ENCODE data around the gene PKN1.

DNA sequence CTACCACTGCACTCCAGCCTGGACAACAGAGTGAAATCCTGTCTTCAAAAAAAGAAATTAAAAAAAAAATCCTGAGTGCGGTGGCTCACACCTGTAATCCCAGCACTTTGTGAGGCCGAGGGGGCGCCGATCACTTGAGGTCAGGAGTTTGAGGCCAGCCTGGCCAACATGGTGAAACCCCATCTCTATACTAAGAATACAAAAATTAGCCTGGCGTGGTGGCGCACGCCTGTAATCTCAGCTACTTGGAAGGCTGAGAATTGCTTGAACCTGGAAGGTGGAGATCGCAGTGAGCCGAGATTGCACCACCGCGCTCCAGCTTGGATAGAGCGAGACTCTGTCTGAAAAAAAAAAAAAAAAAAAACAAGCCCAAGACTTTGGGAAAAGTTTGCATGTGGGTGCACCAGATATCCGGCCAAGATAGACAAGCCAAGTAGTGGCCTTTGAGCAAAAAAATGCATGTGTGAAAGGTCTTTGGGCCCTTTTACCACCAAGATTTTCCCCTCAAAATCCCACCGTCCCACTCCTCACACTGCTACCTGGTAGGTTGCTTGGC, 79.4 kb downstream of the PKN1 start:
- TF ChIP-seq, protein P1, sequence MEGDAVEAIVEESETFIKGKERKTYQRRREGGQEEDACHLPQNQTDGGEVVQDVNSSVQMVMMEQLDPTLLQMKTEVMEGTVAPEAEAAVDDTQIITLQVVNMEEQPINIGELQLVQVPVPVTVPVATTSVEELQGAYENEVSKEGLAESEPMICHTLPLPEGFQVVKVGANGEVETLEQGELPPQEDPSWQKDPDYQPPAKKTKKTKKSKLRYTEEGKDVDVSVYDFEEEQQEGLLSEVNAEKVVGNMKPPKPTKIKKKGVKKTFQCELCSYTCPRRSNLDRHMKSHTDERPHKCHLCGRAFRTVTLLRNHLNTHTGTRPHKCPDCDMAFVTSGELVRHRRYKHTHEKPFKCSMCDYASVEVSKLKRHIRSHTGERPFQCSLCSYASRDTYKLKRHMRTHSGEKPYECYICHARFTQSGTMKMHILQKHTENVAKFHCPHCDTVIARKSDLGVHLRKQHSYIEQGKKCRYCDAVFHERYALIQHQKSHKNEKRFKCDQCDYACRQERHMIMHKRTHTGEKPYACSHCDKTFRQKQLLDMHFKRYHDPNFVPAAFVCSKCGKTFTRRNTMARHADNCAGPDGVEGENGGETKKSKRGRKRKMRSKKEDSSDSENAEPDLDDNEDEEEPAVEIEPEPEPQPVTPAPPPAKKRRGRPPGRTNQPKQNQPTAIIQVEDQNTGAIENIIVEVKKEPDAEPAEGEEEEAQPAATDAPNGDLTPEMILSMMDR (conservative IDR thresholded peaks at IDR 0.05 in 1 of 2, IDR thresholded peaks at IDR 0.05 in 1 of 2; ENCODE audit: extremely low read depth in 1 of 2, insufficient read depth in 1 of 2, low read depth in 1 of 2, low read length in 2 of 2) = no peak
- no peak for TF ChIP-seq EZH2 (IDR thresholded peaks at IDR 0.05; ENCODE audit: borderline replicate concordance, low read length)
